ENCODE measurements around the gene CHMP6.

DNA sequence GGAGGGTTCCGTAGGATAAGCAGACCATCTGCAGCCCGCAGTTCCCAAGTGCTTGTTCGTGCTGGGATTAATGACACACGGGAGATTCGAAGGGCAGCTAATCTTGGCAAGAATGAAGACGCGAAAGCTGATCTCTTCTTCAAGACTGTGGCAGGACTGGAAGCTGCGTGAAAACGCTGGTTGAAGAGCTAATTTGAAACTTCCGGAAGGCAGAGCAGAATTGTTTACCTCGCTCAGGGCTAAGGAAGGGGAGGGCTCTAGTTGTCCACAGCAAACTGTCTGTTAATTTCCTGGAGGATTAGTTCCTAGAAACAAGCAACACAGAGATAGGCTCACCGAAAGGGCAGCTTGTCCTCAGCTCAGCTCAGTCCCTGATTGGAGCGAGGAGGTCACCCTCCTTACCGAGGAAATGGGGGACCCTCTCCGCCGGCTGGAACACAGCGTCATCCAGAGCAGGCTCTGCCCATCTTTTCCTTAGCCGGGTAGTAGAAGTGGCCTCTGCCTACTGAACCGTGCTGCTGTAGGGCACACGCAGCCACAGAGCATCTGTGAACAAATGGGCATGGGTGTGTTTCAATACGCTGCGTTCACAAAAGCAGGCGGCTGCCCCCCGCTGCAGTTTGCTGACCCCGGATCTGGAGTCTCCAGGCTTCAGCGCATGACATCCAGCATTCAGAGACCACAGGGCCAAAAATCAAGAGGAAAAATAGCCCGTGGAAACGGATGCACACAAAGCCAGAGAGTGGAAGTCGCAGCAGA lies 26.6 kb downstream of the CHMP6 start:
- no peak for TF ChIP-seq EZH2phosphoT487 (IDR thresholded peaks at IDR 0.05; ENCODE audit: borderline replicate concordance)
- TF ChIP-seq, protein P1, sequence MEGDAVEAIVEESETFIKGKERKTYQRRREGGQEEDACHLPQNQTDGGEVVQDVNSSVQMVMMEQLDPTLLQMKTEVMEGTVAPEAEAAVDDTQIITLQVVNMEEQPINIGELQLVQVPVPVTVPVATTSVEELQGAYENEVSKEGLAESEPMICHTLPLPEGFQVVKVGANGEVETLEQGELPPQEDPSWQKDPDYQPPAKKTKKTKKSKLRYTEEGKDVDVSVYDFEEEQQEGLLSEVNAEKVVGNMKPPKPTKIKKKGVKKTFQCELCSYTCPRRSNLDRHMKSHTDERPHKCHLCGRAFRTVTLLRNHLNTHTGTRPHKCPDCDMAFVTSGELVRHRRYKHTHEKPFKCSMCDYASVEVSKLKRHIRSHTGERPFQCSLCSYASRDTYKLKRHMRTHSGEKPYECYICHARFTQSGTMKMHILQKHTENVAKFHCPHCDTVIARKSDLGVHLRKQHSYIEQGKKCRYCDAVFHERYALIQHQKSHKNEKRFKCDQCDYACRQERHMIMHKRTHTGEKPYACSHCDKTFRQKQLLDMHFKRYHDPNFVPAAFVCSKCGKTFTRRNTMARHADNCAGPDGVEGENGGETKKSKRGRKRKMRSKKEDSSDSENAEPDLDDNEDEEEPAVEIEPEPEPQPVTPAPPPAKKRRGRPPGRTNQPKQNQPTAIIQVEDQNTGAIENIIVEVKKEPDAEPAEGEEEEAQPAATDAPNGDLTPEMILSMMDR (conservative IDR thresholded peaks at IDR 0.05; ENCODE audit: low read length): no peak
